GM19372 (cell line): ENCODE measurements around the gene JCAD.
"Not testable (repeated sequence)": the region's sequence is repeated elsewhere in the genome, so short reads cannot be mapped to it uniquely, and the experiment has no call there.

Experiments
- ATAC-seq: cut with Tn5 transposase; IDR thresholded peaks from one replicate; pipeline ENCODE4 v1.9.1; 2021; ENCODE audit warnings: mild to moderate bottlenecking, low read depth, moderate library complexity; ENCODE audit not compliant: unreplicated experiment

Gene JCAD

GRCh38 chr10:30028006-30028737, 31.2 kb downstream of the JCAD start:
- no peak for ATAC-seq

GRCh38 chr10:30027057-30028005, 32.1 kb downstream of the JCAD start:
- peak; percentile 89 for ATAC-seq

- no peak for ATAC-seq
Observed at GRCh38 chr10:30026578-30026977, 32.8 kb downstream of the JCAD start.

- ATAC-seq: no peak
Observed at GRCh38 chr10:30026080-30026479, 33.3 kb downstream of the JCAD start.

GRCh38 chr10:30025428-30025827, 34.0 kb downstream of the JCAD start:
- not testable (repeated sequence) for ATAC-seq

GRCh38 chr10:30022590-30022989, 36.8 kb downstream of the JCAD start:
- no peak for ATAC-seq

GRCh38 chr10:30019468-30019867, 39.9 kb downstream of the JCAD start:
- no peak for ATAC-seq

- ATAC-seq: no peak
Observed at GRCh38 chr10:30018496-30018895, 40.9 kb downstream of the JCAD start.

GRCh38 chr10:30017966-30018365, 41.4 kb downstream of the JCAD start:
- no peak for ATAC-seq

- no peak for ATAC-seq
Observed at GRCh38 chr10:30017556-30017955, 41.8 kb downstream of the JCAD start.

GRCh38 chr10:30014511-30014910, 44.9 kb downstream of the JCAD start:
- no peak for ATAC-seq

- no peak for ATAC-seq
Observed at GRCh38 chr10:30013757-30014156, 45.6 kb downstream of the JCAD start.

- ATAC-seq: no peak
Observed at GRCh38 chr10:30011956-30012647, 47.3 kb downstream of the JCAD start.

GRCh38 chr10:30011396-30011795, 48.0 kb downstream of the JCAD start:
- no peak for ATAC-seq

GRCh38 chr10:30007406-30007805, 52.0 kb downstream of the JCAD start:
- no peak for ATAC-seq

- ATAC-seq: no peak
Observed at GRCh38 chr10:30006410-30006809, 53.0 kb downstream of the JCAD start.

- not testable (repeated sequence) for ATAC-seq
Observed at GRCh38 chr10:30005116-30005515, 54.3 kb downstream of the JCAD start.

- ATAC-seq: no peak
Observed at GRCh38 chr10:30002426-30003266, 56.7 kb downstream of the JCAD start.

GRCh38 chr10:30000802-30001571, 58.4 kb downstream of the JCAD start:
- ATAC-seq: no peak
